ENCODE data around the gene HIRIP3.
"Not testable (repeated sequence)": the region's sequence is repeated elsewhere in the genome, so short reads cannot be mapped to it uniquely, and the experiment has no call there.

The HIRIP3 gene

DNA sequence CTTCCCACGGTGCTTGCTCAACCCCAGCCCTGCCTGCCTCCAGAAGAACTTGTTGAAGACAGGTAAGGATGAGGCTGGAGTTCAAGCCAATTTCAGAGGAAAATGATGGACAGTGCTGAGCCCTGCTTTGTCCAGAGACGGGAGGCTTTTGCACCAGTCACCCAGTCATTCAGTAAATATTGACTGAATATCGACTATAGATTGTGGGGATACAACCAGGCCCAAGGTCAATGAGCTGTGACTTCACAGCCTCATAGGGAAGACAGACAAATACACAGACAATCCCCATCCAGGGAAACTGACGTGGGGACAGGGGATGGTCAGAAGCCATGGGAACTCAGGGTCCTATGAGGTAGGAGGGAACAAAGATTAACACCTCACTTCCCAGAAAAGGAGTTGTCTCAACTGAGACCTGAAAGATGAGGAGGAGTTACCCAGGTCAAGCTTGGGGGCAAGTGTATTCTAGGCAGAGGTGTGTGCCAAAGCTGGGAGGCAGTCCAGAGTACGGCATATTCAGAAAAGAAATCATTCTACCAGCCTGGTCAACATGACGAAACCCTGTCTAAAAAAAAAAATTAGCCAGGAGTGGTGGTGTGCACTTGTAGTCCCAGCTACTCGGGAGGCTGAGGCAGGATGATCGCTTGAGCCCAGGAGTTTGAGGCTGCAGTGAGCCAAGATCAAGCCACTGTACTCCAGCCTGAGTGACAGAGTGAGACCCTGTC lies 21.3 kb upstream of the HIRIP3 start:
- no peak for DNase-seq (ENCODE audit: low read depth)

- DNase-seq (ENCODE audit: low read depth), result not testable (repeated sequence)
Observed at GRCh38 chr16:30015450-30015849, 20.0 kb upstream of the HIRIP3 start.

DNA sequence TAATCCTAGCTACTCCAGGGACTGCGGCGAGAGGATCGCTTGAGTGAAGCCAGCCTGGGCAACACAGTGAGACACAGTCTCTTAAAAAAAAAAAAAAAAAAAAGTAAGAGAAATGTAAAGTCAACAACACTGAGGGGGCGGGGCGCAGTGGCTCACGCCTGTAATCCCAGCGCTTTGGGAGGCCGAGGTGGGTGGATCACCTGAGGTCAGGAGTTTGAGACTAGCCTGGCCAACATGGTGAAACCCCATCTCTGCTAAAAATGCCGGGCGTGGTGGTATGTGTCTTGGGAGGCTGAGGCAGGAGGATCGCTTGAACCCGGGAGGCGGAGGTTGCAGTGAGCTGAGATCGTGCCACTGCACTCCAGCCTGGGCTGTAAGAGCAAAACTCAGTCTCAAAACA lies 17.2 kb upstream of the HIRIP3 start:
- not testable (repeated sequence) for DNase-seq (ENCODE audit: low read depth)

DNA sequence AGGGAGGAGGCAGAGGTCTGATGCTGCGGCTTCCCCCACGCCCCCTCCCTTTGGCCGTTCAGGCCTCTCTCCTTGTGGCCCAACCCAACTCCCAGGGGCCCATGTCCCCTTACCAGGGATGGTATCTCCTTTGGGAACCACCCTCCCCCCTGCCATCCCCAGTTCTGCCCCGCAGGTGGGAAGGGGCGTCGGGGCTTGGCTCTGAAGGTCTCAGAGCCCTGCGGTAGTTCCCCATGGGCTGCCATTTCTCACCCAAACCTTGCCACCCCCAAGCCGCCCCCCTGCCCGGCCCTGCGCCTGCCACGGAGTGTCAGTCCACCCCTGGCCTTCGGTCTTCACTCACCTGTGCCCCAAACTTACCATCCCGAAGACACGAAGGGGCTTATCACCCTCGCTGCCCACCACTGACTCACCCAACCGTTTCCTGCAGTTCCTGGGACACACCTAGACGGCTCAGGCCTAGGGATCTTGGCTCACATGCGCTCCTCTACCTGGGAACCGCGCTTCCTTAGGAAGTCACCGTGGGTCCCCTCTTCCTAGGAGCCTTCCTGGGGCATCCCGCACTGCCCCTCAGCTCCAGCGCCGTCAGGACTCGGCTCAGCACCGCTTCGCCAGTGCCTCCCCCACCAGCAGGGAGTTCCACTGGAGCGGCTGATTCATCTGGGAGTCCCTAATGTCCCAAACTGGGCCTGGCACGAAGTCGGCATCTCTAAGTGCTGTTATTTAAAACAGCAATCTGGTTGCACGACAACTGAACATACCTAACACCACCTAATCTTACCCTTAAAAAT lies 16.5 kb upstream of the HIRIP3 start:
- DNase-seq (ENCODE audit: low read depth), result no peak

GRCh38 chr16:30010844-30011713 lies 15.7 kb upstream of the HIRIP3 start, which contains the start of gene DOC2A:
Gene DOC2A, minus strand, starts transcription at chr16:30011027. Its CDS starts 805 bp downstream, at chr16:30010222.
- no peak for DNase-seq (ENCODE audit: low read depth)

- DNase-seq (ENCODE audit: low read depth), result no peak
Observed at GRCh38 chr16:30009990-30010843, 14.8 kb upstream of the HIRIP3 start.

GRCh38 chr16:30009085-30009862 lies 13.9 kb upstream of the HIRIP3 start:
- DNase-seq (ENCODE audit: low read depth), result no peak

- DNase-seq (ENCODE audit: low read depth), result no peak
Observed at GRCh38 chr16:30007378-30007895, 12.0 kb upstream of the HIRIP3 start.

GRCh38 chr16:30006659-30007377 lies 11.4 kb upstream of the HIRIP3 start:
- no peak for DNase-seq (ENCODE audit: low read depth)

GRCh38 chr16:30006095-30006473 lies 10.7 kb upstream of the HIRIP3 start:
- DNase-seq (ENCODE audit: low read depth), result no peak

GRCh38 chr16:30005341-30006094 lies 10.1 kb upstream of the HIRIP3 start:
- DNase-seq (ENCODE audit: low read depth), result peak; percentile 25

DNA sequence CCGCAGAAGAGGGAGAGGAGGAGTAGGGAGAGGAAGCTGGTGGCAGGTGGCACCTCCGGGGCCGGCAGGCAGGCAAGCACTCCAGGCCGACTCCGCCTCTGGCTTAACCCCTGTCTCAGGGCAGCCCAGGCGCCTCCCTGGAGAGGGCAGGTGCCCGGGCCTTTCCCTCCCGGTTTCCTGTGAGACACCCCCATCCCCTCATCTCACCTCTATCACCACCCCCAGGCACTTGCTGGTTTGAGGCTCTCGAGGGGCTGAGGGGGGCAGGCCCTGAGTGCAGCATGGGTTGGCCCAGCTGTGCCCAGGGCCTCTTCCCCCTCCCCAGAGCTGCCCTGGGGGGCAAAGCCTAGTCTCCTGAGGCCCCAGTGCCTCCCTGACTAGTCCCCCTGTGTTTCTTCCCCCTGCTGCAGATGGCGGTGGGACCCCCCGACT lies 9.4 kb upstream of the HIRIP3 start:
- no peak for DNase-seq (ENCODE audit: low read depth)

DNA sequence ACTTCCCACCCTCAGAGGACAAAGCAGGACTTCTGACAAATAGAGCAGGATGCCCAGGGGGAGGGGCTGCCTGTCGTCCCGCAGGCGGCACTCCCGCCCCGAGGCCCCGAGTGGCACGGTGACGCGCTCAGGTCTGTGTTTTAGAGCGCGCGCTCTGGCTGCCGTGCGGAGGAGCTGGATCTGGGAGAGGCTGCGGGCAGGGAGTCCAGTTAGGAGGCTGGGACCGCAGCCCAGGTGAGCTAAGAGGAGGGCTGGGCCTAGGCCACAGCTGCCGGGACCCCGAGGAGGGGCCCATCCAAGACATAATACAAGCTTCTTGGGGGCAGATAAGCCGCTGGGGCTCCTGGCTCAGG lies 9.0 kb upstream of the HIRIP3 start:
- DNase-seq (ENCODE audit: low read depth), result no peak

GRCh38 chr16:30003670-30004423 lies 8.4 kb upstream of the HIRIP3 start:
- no peak for DNase-seq (ENCODE audit: low read depth)

DNA sequence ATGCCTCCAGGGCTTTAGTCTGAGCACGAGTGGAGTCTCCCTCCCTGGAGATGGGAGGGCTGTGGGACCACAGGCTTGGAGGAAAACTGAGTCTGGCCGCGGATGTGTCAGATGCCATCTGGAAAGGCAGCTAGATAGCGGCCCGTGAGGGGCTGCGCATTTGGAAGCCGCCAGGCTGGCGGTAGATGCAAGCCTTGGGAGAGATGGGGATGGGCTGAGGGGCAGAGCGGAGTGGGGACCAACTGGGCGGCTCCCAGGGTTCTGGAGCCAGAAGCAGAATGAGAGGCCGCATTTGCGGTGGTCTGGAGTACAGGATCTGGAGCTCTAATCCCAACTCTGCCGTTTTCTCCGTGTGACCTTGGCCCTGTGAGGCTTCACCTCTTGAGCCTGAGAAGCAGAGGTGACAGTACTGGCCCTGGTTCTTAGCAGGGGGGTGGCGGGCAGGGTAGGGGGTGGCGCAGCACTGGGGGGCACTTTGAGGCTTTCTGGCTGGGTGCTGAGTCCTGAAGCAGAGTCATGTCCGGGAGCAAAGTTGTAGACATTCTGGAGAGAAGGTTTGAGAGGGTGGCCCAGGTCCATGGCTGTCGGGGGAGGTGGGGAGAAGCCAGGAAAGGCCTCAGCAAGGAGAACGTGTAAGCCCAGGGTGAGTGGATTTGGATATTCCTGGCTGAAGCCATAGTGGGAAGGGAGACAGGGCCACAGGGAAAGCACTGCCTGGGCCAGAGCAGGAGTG lies 7.4 kb upstream of the HIRIP3 start:
- no peak for DNase-seq (ENCODE audit: low read depth)

DNA sequence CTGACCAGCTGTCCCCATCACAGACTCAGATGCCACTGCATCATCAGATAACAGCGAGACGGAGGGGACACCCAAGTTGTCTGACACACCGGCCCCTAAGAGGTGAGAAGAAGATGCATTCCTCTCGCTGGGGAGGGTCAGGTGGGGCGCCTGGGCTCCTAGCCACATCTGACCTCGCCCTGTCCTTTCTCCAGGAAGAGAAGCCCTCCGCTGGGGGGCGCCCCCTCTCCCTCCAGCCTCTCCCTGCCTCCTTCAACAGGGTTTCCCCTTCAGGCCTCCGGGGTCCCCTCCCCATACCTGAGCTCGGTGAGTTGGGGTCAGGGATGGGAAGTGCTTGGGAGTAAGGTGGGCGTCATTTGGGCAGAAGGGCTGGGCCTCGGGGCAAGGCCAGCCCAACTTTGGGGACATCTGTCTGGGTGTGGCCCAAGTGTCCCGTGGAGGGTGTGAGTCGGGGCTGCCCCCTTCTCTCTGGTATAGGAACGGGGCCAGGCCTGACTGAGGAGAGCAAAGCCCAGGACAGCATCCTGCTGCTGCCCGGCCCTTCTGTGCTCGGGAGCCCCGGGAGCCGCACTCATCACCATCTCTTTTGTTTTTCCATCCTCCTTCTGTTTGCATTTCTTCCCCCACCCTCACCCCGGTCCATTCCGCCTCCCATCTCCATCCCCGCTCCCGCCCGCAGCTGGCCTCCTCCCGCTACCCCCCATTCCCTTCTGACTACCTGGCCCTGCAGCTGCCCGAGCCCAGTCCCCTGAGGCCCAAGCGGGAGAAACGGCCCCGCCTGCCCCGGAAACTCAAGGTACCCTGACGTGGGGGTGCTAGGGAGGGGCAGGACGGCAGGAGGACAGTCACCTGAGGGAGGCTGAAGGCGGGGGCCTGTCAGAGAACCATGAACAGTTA lies 5.6 kb upstream of the HIRIP3 start:
- DNase-seq (ENCODE audit: low read depth), result no peak

DNA sequence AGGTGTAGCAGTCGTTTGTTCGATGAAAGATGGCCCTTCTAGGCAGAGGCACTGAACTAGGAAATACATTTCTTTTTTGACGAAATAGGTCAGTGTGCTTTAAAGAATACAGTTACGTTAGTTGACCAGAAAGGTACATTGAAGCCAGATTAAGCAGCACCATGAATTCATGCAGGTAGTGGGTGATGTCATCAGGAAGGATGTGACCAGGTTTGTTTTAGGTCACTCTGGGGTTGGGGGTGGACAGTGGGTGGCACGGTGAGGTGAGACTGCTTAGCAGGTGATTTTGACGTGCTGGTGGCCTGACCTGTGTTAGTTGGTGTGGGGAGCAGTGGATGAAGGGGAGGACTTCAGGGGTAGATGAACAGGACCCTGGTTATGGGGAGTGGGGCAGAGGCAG lies 4.2 kb upstream of the HIRIP3 start:
- DNase-seq (ENCODE audit: low read depth), result no peak
